Thoracic aorta (tissue), 2 donors: Measurements from ENCODE around the gene UNC119. TPM values are rescaled to one million over a fixed set of nuclear protein-coding genes. Genes with fewer than 3 reads are reported as not detected.

Experiments used
- ATAC-seq: fragments of 150-250 bp; one replicate; pipeline ENCODE4 v1.8.0; 2017; ENCODE audit warnings: low read depth; ENCODE audit not compliant: insufficient number of reproducible peaks, low FRiP score
- DNase-seq: peaks from one replicate; pipeline ENCODE4 v3.0.0-alpha.2; 2020; ENCODE audit warnings: low spot score
- H3K27ac ChIP-seq, 2 donors: fragments of 200-600 bp; sonication (generic); 1 replicate in 1 of 2; 2 replicates in 1 of 2; pipeline ENCODE4 v1.5.1; 2016; ENCODE audit warnings: mild to moderate bottlenecking in 2 of 2, moderate library complexity in 2 of 2
- H3K27me3 ChIP-seq: fragments of 200-600 bp; sonication (generic); replicated peaks from 2 replicates; pipeline ENCODE4 v1.6.0; 2016; ENCODE audit warnings: mild to moderate bottlenecking; ENCODE audit not compliant: insufficient read depth
- H3K36me3 ChIP-seq: fragments of 200-600 bp; sonication (generic); one replicate; pipeline ENCODE4 v1.5.1; 2016
- H3K4me1 ChIP-seq, 2 donors: fragments of 200-600 bp; sonication (generic); 1 replicate in 1 of 2; 2 replicates in 1 of 2; pipeline versions ENCODE4 v1.5.1 to v1.6.0; 2016; ENCODE audit warnings: low read depth in 2 of 2, mild to moderate bottlenecking in 1 of 2; ENCODE audit not compliant: control insufficient read depth in 1 of 2
- H3K4me3 ChIP-seq: fragments of 200-600 bp; sonication (generic); 2 replicates; pipeline ENCODE4 v1.5.1; 2016; ENCODE audit warnings: mild to moderate bottlenecking
- H3K9me3 ChIP-seq: fragments of 200-600 bp; sonication (generic); 2 replicates; pipeline ENCODE4 v1.5.1; 2016
- CTCF ChIP-seq: fragments of 200-600 bp; sonication (generic); IDR thresholded peaks from one replicate; pipeline ENCODE4 v1.5.1; 2019; ENCODE audit warnings: antibody characterized with exemption
- total RNA-seq, 2 donors: library from RNA; depleted of rRNA; stranded (reverse); fragments of >200 nt; gene quantifications; one replicate each; pipeline versions ENCODE4 v1.1.0 to v1.2.3, GENCODE V29; 2016

The UNC119 gene
- total RNA-seq, 2 donors from 2014 or later, result 27.8 to 34.9 TPM

GRCh38 chr17:28547096-28547622 lies 5.3 kb downstream of the UNC119 start:
- ATAC-seq (no peak), DNase-seq (no peak)
- TF ChIP-seq CTCF, result no peak
- Histone ChIP-seq H3K27ac (no peak overlapping the region), H3K9me3 (no peaks in the 10 kb centered on the region), H3K4me3 (no peak overlapping the region), H3K27me3 (no peaks in the 10 kb centered on the region), H3K4me1 (peaks cover 11 to 24% of the 10 kb centered on the region in 2 donors), H3K36me3 (no peaks in the 10 kb centered on the region)

- H3K4me3 ChIP-seq, result no peak overlapping the region
- H3K27ac ChIP-seq, result no peak overlapping the region
- no peak for ATAC-seq
- no peak for TF ChIP-seq CTCF
- DNase-seq, result no peak
- no peaks in the 10 kb centered on the region for H3K36me3 ChIP-seq
- no peaks in the 10 kb centered on the region for H3K9me3 ChIP-seq
- peaks cover 1 to 13% of the 10 kb centered on the region in 2 donors for H3K4me1 ChIP-seq
- no peaks in the 10 kb centered on the region for H3K27me3 ChIP-seq
Measured at GRCh38 chr17:28545787-28546415, 6.5 kb downstream of the UNC119 start.

GRCh38 chr17:28545141-28545503 lies 7.3 kb downstream of the UNC119 start:
- H3K9me3 ChIP-seq, result no peaks in the 10 kb centered on the region
- H3K36me3 ChIP-seq, result no peaks in the 10 kb centered on the region
- DNase-seq, result no peak
- no peak overlapping the region for H3K27ac ChIP-seq
- ATAC-seq, result no peak
- no peak overlapping the region for H3K4me3 ChIP-seq
- H3K27me3 ChIP-seq, result no peaks in the 10 kb centered on the region
- H3K4me1 ChIP-seq, result peaks cover 0 to 6% of the 10 kb centered on the region in 2 donors
- no peak for TF ChIP-seq CTCF

GRCh38 chr17:28544402-28545140 lies 7.9 kb downstream of the UNC119 start:
- H3K27ac ChIP-seq, result no peak overlapping the region
- DNase-seq, result no peak
- no peak for TF ChIP-seq CTCF

GRCh38 chr17:28541439-28541838 lies 11.0 kb downstream of the UNC119 start:
- Histone ChIP-seq H3K9me3 (no peaks in the 10 kb centered on the region), H3K27ac (no peak overlapping the region), H3K36me3 (no peaks in the 10 kb centered on the region), H3K4me3 (no peak overlapping the region), H3K27me3 (no peaks in the 10 kb centered on the region), H3K4me1 (no peaks in the 10 kb centered on the region)
- no peak for ATAC-seq
- DNase-seq, result no peak
- no peak for TF ChIP-seq CTCF

More at GRCh38 chr17:28544402-28545140, 7.9 kb downstream of the UNC119 start:
- Histone ChIP-seq H3K36me3 (no peaks in the 10 kb centered on the region), H3K9me3 (no peaks in the 10 kb centered on the region), H3K4me1 (peaks cover 0 to under 1% of the 10 kb centered on the region in 2 donors), H3K4me3 (no peak overlapping the region), H3K27me3 (no peaks in the 10 kb centered on the region)
- no peak for ATAC-seq
